ENCODE data around the gene CCDC47. TPM values are rescaled to one million over a fixed set of nuclear protein-coding genes. Genes with fewer than 3 reads are reported as not detected.

CCDC47 gene
- total RNA-seq, 1 experiment from 2014 or later: 147 TPM

GRCh38 chr17:63709110-63709509, 64.3 kb downstream of the CCDC47 start:
- ATAC-seq: no peak
- H3K9me2 ChIP-seq (replicated peaks; ENCODE audit: low read length): no peaks in the 10 kb centered on the region
- BruUV-seq (replicated peaks): no TSS peak
- no peaks in the 10 kb centered on the region for H3K4me1 ChIP-seq (ENCODE audit: insufficient read depth, low read length)
- no peak overlapping the region for H3K27ac ChIP-seq (ENCODE audit: low read length)
- no peaks in the 10 kb centered on the region for H4K20me1 ChIP-seq (ENCODE audit: low read length)
- H3K9ac ChIP-seq (ENCODE audit: low read length): no peak overlapping the region
- no peaks in the 10 kb centered on the region for H3K27me3 ChIP-seq (ENCODE audit: low read length)
- DNase-seq: no peak
- no peaks in the 10 kb centered on the region for H3K9me3 ChIP-seq (ENCODE audit: low read length)
- CTCF ChIA-PET: interaction anchor here (0.6 kb wide), 2 partner anchors 83 to 914 kb away, joined by 3 to 5 read pairs; no protein-coding TSS in a partner anchor
- H3K4me3 ChIP-seq (ENCODE audit: low read length): no peak overlapping the region
- intact Hi-C loops (cut with micrococcal nuclease): no loop called here
- no peak overlapping the region for H2AFZ ChIP-seq (ENCODE audit: low read length)
- peaks cover 9% of the 10 kb centered on the region; the same call in 1 of the 2 replicates for H3K36me3 ChIP-seq (ENCODE audit: low read depth, low read length)
- no peaks in the 10 kb centered on the region for H3K79me2 ChIP-seq (ENCODE audit: low read length)
- TF ChIP-seq EZH2 (IDR thresholded peaks at IDR 0.05; ENCODE audit: low read length, unreplicated experiment): no peak
- no peak for TF ChIP-seq EZH2phosphoT487 (IDR thresholded peaks at IDR 0.05; ENCODE audit: borderline replicate concordance, low read length)
- no peak for TF ChIP-seq CTCF (conservative IDR thresholded peaks at IDR 0.05; ENCODE audit: low read depth, low read length)
- POLR2A ChIA-PET (ENCODE audit: unreplicated experiment): interaction anchor here (0.6 kb wide), 1 partner anchor 12 kb away, joined by 3 read pairs; no protein-coding TSS in a partner anchor
- H3K4me2 ChIP-seq (ENCODE audit: low read length): no peak overlapping the region
- H3F3A ChIP-seq (ENCODE audit: low read length, unreplicated experiment): no peaks in the 10 kb centered on the region

GRCh38 chr17:63707151-63707550, 66.2 kb downstream of the CCDC47 start:
- H3K4me3 ChIP-seq (ENCODE audit: low read length): no peak overlapping the region
- TF ChIP-seq EZH2 (IDR thresholded peaks at IDR 0.05; ENCODE audit: low read length, unreplicated experiment): no peak
- no peak for TF ChIP-seq EZH2phosphoT487 (IDR thresholded peaks at IDR 0.05; ENCODE audit: borderline replicate concordance, low read length)
- TF ChIP-seq CTCF (conservative IDR thresholded peaks at IDR 0.05; ENCODE audit: low read depth, low read length): no peak
- H3K36me3 ChIP-seq (ENCODE audit: low read depth, low read length): peaks cover 6% of the 10 kb centered on the region; the same call in 1 of the 2 replicates
- H3K4me2 ChIP-seq (ENCODE audit: low read length): no peak overlapping the region
- ChIA-PET CTCF (no interaction called here), POLR2A (ENCODE audit: unreplicated experiment) (no interaction called here)
- H2AFZ ChIP-seq (ENCODE audit: low read length): no peak overlapping the region
- H3K27me3 ChIP-seq (ENCODE audit: low read length): no peaks in the 10 kb centered on the region
- ATAC-seq: no peak
- no peaks in the 10 kb centered on the region for H3K9me2 ChIP-seq (replicated peaks; ENCODE audit: low read length)
- H3F3A ChIP-seq (ENCODE audit: low read length, unreplicated experiment): no peaks in the 10 kb centered on the region
- H3K27ac ChIP-seq (ENCODE audit: low read length): no peak overlapping the region
- H3K9ac ChIP-seq (ENCODE audit: low read length): no peak overlapping the region
- H3K9me3 ChIP-seq (ENCODE audit: low read length): no peaks in the 10 kb centered on the region
- intact Hi-C loops (cut with micrococcal nuclease): no loop called here
- no peaks in the 10 kb centered on the region for H3K79me2 ChIP-seq (ENCODE audit: low read length)
- H4K20me1 ChIP-seq (ENCODE audit: low read length): no peaks in the 10 kb centered on the region
- no peaks in the 10 kb centered on the region for H3K4me1 ChIP-seq (ENCODE audit: insufficient read depth, low read length)
- no TSS peak for BruUV-seq (replicated peaks)
- no peak for DNase-seq

- ChIA-PET CTCF (no interaction called here), POLR2A (ENCODE audit: unreplicated experiment) (no interaction called here)
- intact Hi-C loops (cut with micrococcal nuclease): no loop called here
- no peaks in the 10 kb centered on the region for H3K4me1 ChIP-seq (ENCODE audit: insufficient read depth, low read length)
- H2AFZ ChIP-seq (ENCODE audit: low read length): no peak overlapping the region
- DNase-seq: no peak
- H3K4me2 ChIP-seq (ENCODE audit: low read length): no peak overlapping the region
- no peaks in the 10 kb centered on the region for H3F3A ChIP-seq (ENCODE audit: low read length, unreplicated experiment)
- no peaks in the 10 kb centered on the region for H3K9me2 ChIP-seq (replicated peaks; ENCODE audit: low read length)
- H3K27ac ChIP-seq (ENCODE audit: low read length): no peak overlapping the region
- H3K9me3 ChIP-seq (ENCODE audit: low read length): no peaks in the 10 kb centered on the region
- no peaks in the 10 kb centered on the region for H4K20me1 ChIP-seq (ENCODE audit: low read length)
- no peak overlapping the region for H3K4me3 ChIP-seq (ENCODE audit: low read length)
- no TSS peak for BruUV-seq (replicated peaks)
- no peak overlapping the region for H3K9ac ChIP-seq (ENCODE audit: low read length)
- no peak for TF ChIP-seq EZH2 (IDR thresholded peaks at IDR 0.05; ENCODE audit: low read length, unreplicated experiment)
- TF ChIP-seq EZH2phosphoT487 (IDR thresholded peaks at IDR 0.05; ENCODE audit: borderline replicate concordance, low read length): no peak
- TF ChIP-seq CTCF (conservative IDR thresholded peaks at IDR 0.05; ENCODE audit: low read depth, low read length): no peak
- H3K79me2 ChIP-seq (ENCODE audit: low read length): no peaks in the 10 kb centered on the region
- peaks cover 6% of the 10 kb centered on the region; the same call in 1 of the 2 replicates for H3K36me3 ChIP-seq (ENCODE audit: low read depth, low read length)
- no peak for ATAC-seq
- H3K27me3 ChIP-seq (ENCODE audit: low read length): no peaks in the 10 kb centered on the region
Observed at GRCh38 chr17:63706336-63707082, 66.9 kb downstream of the CCDC47 start.
